NCI-H1436 (cell line): ENCODE data around the gene MBD5.
A peak's percentile ranks its signal among the peaks of the same experiment; 100 is the strongest.
"Not testable (repeated sequence)": the region's sequence is repeated elsewhere in the genome, so short reads cannot be mapped to it uniquely, and the experiment has no call there.

Source experiments
- DNase-seq: peaks from one replicate; lab custom pipeline; 2025; lab: John Stamatoyannopoulos, UW

The MBD5 gene

DNA sequence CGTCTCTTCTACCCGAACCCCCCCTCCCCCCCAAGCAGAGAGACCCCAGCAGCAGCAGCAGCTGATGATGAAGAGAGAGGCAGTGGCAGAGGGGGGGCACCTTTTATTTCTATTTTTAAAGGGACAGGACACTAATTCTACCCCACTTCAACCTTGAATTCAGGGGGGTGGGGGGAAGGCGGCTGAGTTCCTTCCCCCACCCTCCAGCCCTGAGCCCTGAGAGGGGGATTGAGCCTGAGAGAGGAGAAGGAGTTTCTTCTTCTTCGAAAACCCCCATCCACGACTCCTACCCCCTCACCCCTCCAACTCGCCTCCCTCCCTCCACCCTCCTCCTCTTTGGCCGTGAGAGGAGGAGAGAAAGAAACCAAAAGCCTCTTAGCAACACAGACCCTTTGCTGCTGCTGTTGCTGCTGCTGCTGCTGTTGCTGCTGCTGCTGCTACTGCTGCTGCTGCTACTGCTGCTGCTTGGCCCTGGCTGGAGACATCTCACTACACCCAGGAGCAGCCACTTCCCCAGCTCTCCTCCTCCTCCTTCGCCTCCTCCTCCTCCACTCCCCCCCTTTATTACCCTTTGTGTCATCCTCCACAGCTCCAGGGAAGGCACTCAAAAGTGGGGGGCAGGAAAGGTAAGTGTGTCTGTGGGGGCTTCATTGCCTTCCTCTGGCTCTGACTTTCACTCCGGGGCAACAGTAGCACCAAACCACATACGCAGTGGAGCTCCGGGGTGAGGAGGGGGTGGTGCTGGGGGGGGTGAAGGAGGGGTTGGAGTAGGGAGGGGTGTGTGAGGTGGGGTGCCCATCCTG is at the start of gene MBD5:
Gene MBD5, plus strand, starts transcription at position 33 of the 803 bp plus-strand sequence.
- DNase-seq = peak; percentile 65

DNA sequence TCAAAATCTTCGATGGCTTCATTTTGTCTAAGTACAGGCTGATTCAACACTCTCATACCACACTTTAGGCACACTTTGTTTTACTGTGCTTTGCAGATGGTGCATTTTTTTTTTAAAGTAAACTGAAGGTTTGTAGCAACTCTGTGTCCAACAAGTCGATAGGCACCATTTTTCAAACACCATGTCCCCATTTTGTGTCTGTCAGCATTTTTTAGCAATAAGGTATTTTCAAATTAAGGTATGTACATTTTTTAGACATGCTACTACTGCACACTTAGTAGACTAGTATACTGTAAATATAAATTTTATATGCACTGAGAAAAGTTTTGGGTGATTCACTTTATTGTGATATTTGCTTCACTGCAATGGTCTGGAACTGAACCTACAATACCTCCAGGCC is 44.8 kb upstream of the MBD5 start:
- no peak for DNase-seq

GRCh38 chr2:147977679-147978078 is 43.2 kb upstream of the MBD5 start:
- DNase-seq = no peak

- DNase-seq = no peak
Measured at GRCh38 chr2:147980940-147981528, 39.9 kb upstream of the MBD5 start.

DNA sequence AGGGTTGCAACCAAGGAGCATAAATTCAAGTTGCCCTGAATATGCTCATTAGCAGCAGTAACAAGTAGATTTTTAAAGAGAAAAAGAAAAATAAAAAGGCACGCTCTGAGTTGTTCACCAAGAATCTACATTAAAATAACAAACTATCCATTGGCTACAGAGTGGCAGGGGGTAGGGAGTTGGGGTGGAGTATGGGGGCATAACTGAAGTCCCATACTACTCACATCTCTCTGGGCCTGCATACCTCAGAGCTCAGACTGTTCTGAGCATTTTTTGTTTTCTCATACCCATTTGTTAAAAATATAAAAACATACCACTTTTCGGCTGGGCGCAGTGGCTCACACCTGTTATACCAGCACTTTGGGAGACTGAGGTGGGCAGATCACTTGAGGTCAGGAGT is 31.8 kb upstream of the MBD5 start:
- DNase-seq = no peak

DNA sequence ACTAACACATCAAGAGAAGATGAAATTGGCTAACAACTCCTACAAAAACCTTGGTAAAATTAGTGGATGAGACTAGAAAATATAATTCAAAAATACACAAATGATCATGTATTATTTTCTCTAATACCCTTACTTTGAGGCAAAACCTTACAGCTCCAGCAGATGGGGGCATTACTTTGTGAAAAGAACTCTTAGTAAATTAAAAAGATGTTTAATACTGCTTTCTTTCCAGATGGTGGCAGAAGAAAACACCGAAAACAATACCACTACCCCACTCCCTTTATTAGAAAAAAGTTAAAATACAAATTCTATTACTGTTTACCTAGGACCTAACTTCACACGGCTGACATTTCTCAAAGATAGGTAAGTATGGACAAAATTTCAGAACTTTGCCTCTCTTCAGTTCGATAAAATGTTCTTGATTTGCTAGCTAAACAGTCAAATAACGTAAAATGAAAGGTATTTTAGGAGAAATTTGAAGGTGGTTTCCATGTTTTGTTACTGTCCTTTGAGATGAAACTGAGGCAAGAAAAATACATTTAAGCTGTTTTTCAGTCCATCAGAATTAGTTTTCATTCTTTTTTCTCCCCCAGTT is 31.0 kb upstream of the MBD5 start:
- DNase-seq = peak; percentile 17

- DNase-seq = not testable (repeated sequence)
Measured at GRCh38 chr2:147994965-147995364, 25.9 kb upstream of the MBD5 start.

GRCh38 chr2:147996828-147997227 is 24.1 kb upstream of the MBD5 start:
- DNase-seq = no peak

GRCh38 chr2:147998203-147998602 is 22.7 kb upstream of the MBD5 start:
- DNase-seq = no peak

DNA sequence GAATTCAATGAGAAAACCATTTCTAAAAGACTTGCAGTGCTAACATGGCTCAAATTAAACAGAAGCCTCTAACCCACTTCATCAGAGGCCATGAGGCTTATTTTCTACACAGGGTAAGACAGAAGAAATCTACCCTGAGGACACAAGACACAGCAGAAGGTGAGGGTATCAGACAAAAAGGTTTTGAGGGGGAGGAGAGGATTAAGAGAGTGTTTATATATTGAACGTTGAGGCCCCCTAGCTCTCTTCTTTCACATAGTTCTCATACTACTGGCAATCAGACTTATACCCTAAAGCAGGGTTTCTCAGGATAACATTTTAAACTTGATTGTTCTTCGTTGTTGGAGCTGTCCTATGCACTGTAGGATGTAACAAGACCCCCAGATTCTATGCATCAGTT is 21.8 kb upstream of the MBD5 start:
- no peak for DNase-seq

GRCh38 chr2:148000095-148000494 is 20.8 kb upstream of the MBD5 start:
- no peak for DNase-seq

DNA sequence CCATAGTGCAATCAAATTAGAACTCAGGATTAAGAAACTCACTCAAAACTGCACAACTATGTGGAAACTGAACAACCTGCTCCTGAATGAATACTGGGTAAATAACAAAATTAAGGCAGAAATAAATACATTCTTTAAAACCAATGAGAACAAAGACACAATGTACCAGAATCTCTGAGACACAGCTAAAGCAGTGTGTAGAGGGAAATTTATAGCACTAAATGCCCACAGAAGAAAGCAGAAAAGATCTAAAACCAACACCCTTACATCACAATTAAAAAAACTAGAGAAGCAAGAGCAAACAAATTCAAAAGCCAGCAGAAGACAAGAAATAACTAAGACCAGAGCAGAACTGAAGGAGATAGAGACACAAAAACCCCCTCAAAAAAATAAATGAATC is 18.5 kb upstream of the MBD5 start:
- not testable (repeated sequence) for DNase-seq

DNA sequence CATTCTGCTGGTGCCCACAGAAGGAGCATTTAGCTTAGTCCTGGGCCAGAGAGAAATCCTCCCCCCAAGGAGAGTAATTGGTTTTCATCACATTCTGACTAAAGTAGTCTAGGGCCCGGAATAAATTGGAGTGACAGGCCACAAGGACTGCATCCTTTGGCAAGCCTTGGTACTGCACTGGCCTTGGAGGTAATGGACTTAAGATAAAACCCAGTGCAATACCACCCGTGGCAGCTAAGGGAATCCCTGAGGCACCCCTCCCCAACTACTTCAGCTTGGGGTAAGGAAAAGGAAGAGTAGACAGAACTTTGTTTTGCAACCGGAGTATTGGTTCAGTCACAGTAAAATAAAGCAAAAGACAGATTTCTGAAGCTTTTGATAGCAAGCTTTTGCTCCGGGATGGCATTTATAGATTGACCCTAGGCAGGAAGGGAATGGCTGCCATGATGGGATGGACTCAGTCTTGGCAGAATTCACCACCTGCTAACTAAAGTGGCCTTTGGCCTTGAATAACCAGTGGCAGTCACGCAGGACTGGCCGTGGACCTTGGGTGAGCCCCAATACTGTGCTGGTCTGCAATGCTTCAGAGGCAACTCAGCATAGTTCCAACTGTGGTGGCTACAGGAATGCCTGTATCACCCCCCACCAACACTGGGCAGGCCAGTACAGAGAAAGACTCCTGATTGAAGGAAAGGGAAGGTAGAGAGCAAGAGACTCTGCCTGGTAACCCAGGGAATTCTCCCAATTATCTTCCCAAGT is 14.5 kb upstream of the MBD5 start:
- no peak for DNase-seq

DNA sequence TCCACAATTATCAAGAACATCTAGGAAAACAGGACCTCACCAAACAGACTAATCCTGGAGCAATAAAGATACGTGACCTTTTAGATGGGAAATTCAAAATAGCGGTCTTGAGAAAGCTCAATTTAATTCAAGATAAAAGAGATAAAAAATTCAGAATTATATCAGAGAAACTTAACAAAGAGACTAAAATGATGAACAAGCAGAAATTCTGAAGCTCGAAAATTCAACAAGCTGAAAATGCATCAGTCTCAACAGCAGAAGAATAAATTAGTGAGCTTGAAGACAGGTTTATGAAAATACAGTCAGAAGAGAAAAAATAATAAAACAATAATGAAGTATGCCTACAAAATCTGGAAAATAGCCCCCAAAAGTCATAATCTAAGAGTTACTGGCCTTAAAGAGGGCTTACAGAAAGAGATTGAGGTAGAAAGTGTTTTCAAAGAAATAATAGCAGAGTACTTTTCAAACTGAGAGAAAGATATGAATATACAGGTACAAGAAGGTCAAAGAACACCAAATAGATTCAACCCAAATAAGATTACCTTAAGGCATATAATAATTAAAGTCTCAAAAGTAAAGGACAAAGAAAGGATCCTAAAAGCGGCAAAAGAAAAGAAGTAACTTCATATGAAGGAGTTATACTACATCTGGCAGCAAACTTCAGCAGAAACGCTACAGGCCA is 13.5 kb upstream of the MBD5 start:
- no peak for DNase-seq

GRCh38 chr2:148008411-148008810 is 12.5 kb upstream of the MBD5 start:
- not testable (repeated sequence) for DNase-seq

DNA sequence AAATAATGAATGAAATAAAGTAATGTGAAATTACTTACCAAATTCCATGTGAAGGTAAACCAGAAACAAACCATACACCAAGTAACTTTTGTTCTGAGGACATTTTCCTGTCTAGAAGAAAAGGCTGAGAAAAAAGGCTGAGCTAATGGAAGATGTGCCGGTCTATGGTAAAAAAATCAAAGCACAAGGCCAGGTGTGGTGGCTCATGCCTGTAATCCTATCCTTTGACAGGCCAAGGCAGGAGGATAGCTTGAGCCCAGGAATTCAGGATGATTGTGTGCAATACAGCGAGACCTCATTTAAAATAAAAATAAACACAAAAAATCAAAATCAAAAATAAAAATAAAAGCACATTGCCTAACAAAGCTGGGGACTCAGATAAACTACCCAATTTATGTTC is 7.0 kb upstream of the MBD5 start:
- no peak for DNase-seq

DNA sequence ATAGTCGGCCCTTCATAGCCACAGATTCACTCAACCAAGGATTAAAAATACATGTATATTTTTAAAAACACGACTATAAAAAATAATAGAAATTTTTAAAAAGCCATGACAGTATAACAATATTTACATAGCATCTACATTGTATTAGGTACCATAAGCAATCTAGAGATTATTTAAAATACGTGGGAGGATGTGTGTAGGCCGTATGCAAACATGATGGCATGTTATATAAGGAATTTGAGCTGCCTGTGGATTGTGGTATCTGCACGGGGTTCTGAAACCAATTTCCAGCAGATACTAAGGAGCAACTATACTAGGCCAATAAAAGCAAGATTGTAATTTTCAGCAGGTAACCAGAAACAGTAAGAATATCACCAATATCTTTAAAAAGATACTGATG is 6.3 kb upstream of the MBD5 start:
- no peak for DNase-seq

GRCh38 chr2:148020111-148021058 is 506 bp upstream of the MBD5 start, which contains the start of gene ORC4:
Gene ORC4 (minus strand): TSS chr2:148020737. CDS start chr2:147975958, 44,779 bp downstream.
- DNase-seq = peak; percentile 100

- no peak for DNase-seq
Measured at GRCh38 chr2:148021886-148022285, 995 bp downstream of the MBD5 start.

DNA sequence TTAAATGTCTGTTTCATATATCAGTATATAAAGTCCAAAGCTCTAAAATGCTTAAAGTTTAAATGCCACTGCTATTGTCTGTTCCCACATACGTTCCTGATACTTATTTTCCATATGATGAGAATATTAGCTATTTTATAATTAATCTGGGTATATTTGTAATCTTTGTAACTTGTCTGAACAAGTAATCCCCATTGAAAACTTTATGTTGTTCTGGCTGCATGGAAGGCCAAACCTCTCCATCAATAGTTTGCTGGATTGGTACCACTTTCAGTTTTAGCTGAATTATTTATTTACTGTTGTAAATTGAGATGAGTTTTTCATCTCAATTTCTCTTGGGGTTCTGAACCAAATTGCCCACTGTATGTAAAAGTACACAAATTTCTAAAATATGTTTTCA is 1.5 kb downstream of the MBD5 start:
- DNase-seq = no peak

- no peak for DNase-seq
Measured at GRCh38 chr2:148022882-148023281, 2.0 kb downstream of the MBD5 start.
